IMR-90 (cell line): ENCODE results near the gene RPS8. TPM values are rescaled to one million over a fixed set of nuclear protein-coding genes. Genes with fewer than 3 reads are reported as not detected.

Experiments
- ATAC-seq: fragments of 200-7000 bp; cut with Tn5 transposase; 2 replicates; pipeline ENCODE4 v1.9.1; 2020; ENCODE audit warnings: low read depth, mild to moderate bottlenecking, moderate library complexity
- BruUV-seq: library from RNA; stranded (reverse); fragments of 400-500 nt; replicated peaks from 2 replicates; lab custom pipeline; 2021; lab: Mats Ljungman, UMichigan
- CTCF ChIA-PET: fragments of 300-600 bp; formaldehyde crosslinking; extraction: SDS; loops from one replicate; lab custom pipeline; 2021; ENCODE audit warnings: antibody characterized with exemption; lab: Yijun Ruan, JAX
- POLR2A ChIA-PET: fragments of 300-600 bp; sonication (Branson Sonifier 250); formaldehyde crosslinking; loops from one replicate; lab custom pipeline; 2022; ENCODE audit warnings: antibody characterized with exemption; ENCODE audit not compliant: unreplicated experiment; lab: Charles Lee
- DNase-seq: peaks from one replicate; pipeline ENCODE4 v3.0.0; 2013
- H2AFZ ChIP-seq: replicated peaks from 2 replicates; pipeline ENCODE3; 2013; ENCODE audit warnings: low read length, mild to moderate bottlenecking; ENCODE audit not compliant: poor library complexity
- H2AK5ac ChIP-seq: 2 replicates; pipeline ENCODE4 v1.6.1; 2013; ENCODE audit warnings: low read depth, low read length, inconsistent platforms
- H2AK9ac ChIP-seq: replicated peaks from 2 replicates; pipeline ENCODE3; 2013; ENCODE audit warnings: mild to moderate bottlenecking, low read depth, low read length, moderate library complexity; ENCODE audit not compliant: poor library complexity
- H2BK120ac ChIP-seq: 2 replicates; pipeline ENCODE4 v1.6.1; 2013; ENCODE audit warnings: low read depth, low read length, inconsistent platforms
- H2BK15ac ChIP-seq: 3 replicates; pipeline ENCODE4 v1.6.1; 2013; ENCODE audit warnings: low read depth, low read length, inconsistent platforms
- H2BK20ac ChIP-seq: 2 replicates; pipeline ENCODE4 v1.6.1; 2013; ENCODE audit warnings: low read depth, mild to moderate bottlenecking, inconsistent platforms, low read length, moderate library complexity
- H2BK5ac ChIP-seq: 2 replicates; pipeline ENCODE4 v1.6.1; 2013; ENCODE audit warnings: mild to moderate bottlenecking, low read depth, low read length, inconsistent platforms; ENCODE audit not compliant: poor library complexity, severe bottlenecking
- H3K14ac ChIP-seq: replicated peaks from 2 replicates; pipeline ENCODE4 v1.6.1; 2013; ENCODE audit warnings: low read depth, low read length, inconsistent platforms
- H3K18ac ChIP-seq: 2 replicates; pipeline ENCODE4 v1.6.1; 2013; ENCODE audit warnings: low read depth, low read length, control low read depth
- H3K23ac ChIP-seq: 2 replicates; pipeline ENCODE4 v1.6.1; 2013; ENCODE audit warnings: low read depth, low read length, inconsistent platforms
- H3K27ac ChIP-seq: 2 replicates; pipeline ENCODE4 v1.5.1; 2013; ENCODE audit warnings: mild to moderate bottlenecking, control low read depth, low read length; ENCODE audit not compliant: insufficient read depth
- H3K27me3 ChIP-seq: 2 replicates; pipeline ENCODE4 v1.6.1; 2013; ENCODE audit warnings: low read length; ENCODE audit not compliant: control insufficient read depth, insufficient read depth
- H3K36me3 ChIP-seq: 2 replicates; pipeline ENCODE4 v1.6.1; 2013; ENCODE audit warnings: low read length, mixed read lengths; ENCODE audit not compliant: control insufficient read depth, insufficient read depth
- H3K4ac ChIP-seq: 2 replicates; pipeline ENCODE4 v1.6.1; 2013; ENCODE audit warnings: low read depth, low read length, inconsistent platforms
- H3K4me1 ChIP-seq: 2 replicates; pipeline ENCODE4 v1.6.1; 2013; ENCODE audit warnings: low read length, mixed read lengths; ENCODE audit not compliant: control insufficient read depth, insufficient read depth
- H3K4me2 ChIP-seq: 2 replicates; pipeline ENCODE4 v1.6.1; 2013; ENCODE audit warnings: low read depth, mild to moderate bottlenecking, control low read depth, low read length, moderate library complexity
- H3K4me3 ChIP-seq: 2 replicates; pipeline ENCODE4 v1.5.1; 2013; ENCODE audit warnings: low read depth, mild to moderate bottlenecking, control low read depth, low read length, moderate library complexity; ENCODE audit not compliant: insufficient read depth
- H3K56ac ChIP-seq: 2 replicates; pipeline ENCODE4 v1.6.1; 2013; ENCODE audit warnings: low read length, inconsistent platforms; ENCODE audit not compliant: insufficient read depth; ENCODE audit errors: extremely low read depth
- H3K79me1 ChIP-seq, 2 experiments: 2 replicates each; pipeline ENCODE4 v1.6.1; 2013; ENCODE audit warnings: low read length in 2 of 2, inconsistent platforms in 1 of 2, low read depth in 1 of 2
- H3K9ac ChIP-seq: 2 replicates; pipeline ENCODE4 v1.6.1; 2013; ENCODE audit warnings: low read depth, low read length, control low read depth
- H3K9me1 ChIP-seq: 2 replicates; pipeline ENCODE4 v1.6.1; 2013; ENCODE audit warnings: low read length, inconsistent platforms; ENCODE audit not compliant: insufficient read depth
- H3K9me3 ChIP-seq: 2 replicates; pipeline ENCODE4 v1.6.1; 2013; ENCODE audit warnings: low read length; ENCODE audit not compliant: control insufficient read depth, insufficient read depth
- H4K20me1 ChIP-seq: 2 replicates; pipeline ENCODE4 v1.6.1; 2013; ENCODE audit warnings: low read length, inconsistent platforms; ENCODE audit not compliant: insufficient read depth
- H4K5ac ChIP-seq: 2 replicates; pipeline ENCODE4 v1.6.1; 2013; ENCODE audit warnings: mild to moderate bottlenecking, low read depth, low read length, control low read depth
- H4K8ac ChIP-seq, 2 experiments: 2 replicates each; pipeline ENCODE4 v1.6.1; 2013; ENCODE audit warnings: low read depth in 2 of 2, low read length in 2 of 2, control low read depth in 1 of 2, inconsistent platforms in 1 of 2
- H4K91ac ChIP-seq: 2 replicates; pipeline ENCODE4 v1.6.1; 2013; ENCODE audit warnings: low read depth, low read length, inconsistent platforms; ENCODE audit not compliant: insufficient read depth
- CHD1 ChIP-seq: IDR thresholded peaks from 2 replicates; pipeline ENCODE4 v1.6.1; 2012; ENCODE audit warnings: low read depth, low read length, improper control_type of control experiment
- CTCF ChIP-seq: conservative IDR thresholded peaks from 2 replicates; pipeline ENCODE4 v1.5.1; 2012; ENCODE audit warnings: mild to moderate bottlenecking, low read depth, low read length, improper control_type of control experiment
- MAFK ChIP-seq: IDR thresholded peaks from 2 replicates; pipeline ENCODE4 v1.6.1; 2012; ENCODE audit warnings: low read depth, low read length, improper control_type of control experiment
- NFE2L2 ChIP-seq: fragments of 150-350 bp; IDR thresholded peaks from 2 replicates; pipeline ENCODE4 v1.6.1; 2016; ENCODE audit warnings: low read depth, mild to moderate bottlenecking, low read length
- RCOR1 ChIP-seq: IDR thresholded peaks from 2 replicates; pipeline ENCODE4 v1.6.1; 2012; ENCODE audit warnings: mild to moderate bottlenecking, low read length, improper control_type of control experiment; ENCODE audit not compliant: insufficient replicate concordance
- USF2 ChIP-seq: fragments of 150-350 bp; IDR thresholded peaks from 2 replicates; pipeline ENCODE4 v1.6.1; 2017; ENCODE audit warnings: mild to moderate bottlenecking, antibody characterized with exemption, low read length, low read depth
- WGBS, 2 experiments: methylation state at CpG; one replicate each; pipeline versions ENCODE4 v1.1.5 to v1.1.7; 2013; ENCODE audit warnings: missing lambda C conversion rate in 2 of 2; ENCODE audit not compliant: insufficient read length in 1 of 2; ENCODE audit errors: extremely low coverage in 2 of 2; 5-methylcytosine and 5-hydroxymethylcytosine counted together
- dilution Hi-C: fragments of 300-500 bp; cut with HindIII; formaldehyde crosslinking; loops from one replicate; pipeline ENCODE4 v1.14.3; 2018; ENCODE audit warnings: low sequenced_read_pairs; ENCODE audit not compliant: unreplicated experiment
- in situ Hi-C: fragments of 300-500 bp; cut with MboI; formaldehyde crosslinking; loops from 3 replicates; pipeline ENCODE4 v1.14.3; 2019; ENCODE audit warnings: low sequenced_read_pairs, inconsistent platforms, mixed read lengths
- intact Hi-C: fragments of 100-400 bp; cut with micrococcal nuclease; formaldehyde crosslinking; loops from 2 replicates; pipeline ENCODE4 v1.10.0; 2022
- polyA plus RNA-seq, 3 experiments: library from polyadenylated mRNA; depleted of rRNA; stranded (reverse); fragments of >200 nt; gene quantifications; 2 replicates each; pipeline ENCODE4 v1.2.3, GENCODE V29; 2012; ENCODE audit warnings: low replicate concordance in 1 of 3
- total RNA-seq: library from RNA; depleted of rRNA; stranded (reverse); fragments of >200 nt; gene quantifications from 2 replicates; pipeline ENCODE4 v1.2.3, GENCODE V29; 2012

The RPS8 gene
- total and polyA plus RNA-seq, 2 of the 4 experiments (the other 2 are of a cell fraction) = 2,171 to 2,255 TPM

DNA sequence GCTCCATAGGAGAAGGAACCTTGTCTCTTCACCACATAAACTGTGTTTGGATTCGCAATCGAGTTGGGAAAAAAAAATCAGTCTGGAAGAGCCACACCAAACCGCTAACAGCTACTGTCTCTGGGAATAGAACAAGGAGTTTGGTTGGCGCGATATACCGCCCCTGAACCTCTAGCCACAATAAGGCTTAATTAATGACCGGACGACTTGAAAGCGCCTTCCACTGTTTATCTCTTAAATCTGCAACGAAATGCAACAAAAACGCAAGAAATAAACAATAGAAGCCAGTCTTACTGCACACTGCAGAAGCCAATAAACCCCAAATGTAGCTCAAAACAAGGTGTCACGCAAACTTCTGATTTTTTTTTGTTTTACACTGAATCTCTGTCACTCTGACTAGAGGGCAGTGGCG is 43.9 kb downstream of the RPS8 start:
- Histone ChIP-seq H3K36me3 (no peaks in the 10 kb centered on the region), H3K23ac (peak overlapping the region; percentile 58; the same call in 1 of the 2 replicates), H2BK120ac (peak overlapping the region; percentile 44; the same call in 1 of the 2 replicates), H3K4me2 (peak overlapping the region; percentile 96), H3K27me3 (no peaks in the 10 kb centered on the region), H4K5ac (peak overlapping the region; percentile 1; the same call in 1 of the 2 replicates), H3K27ac (peak overlapping the region; percentile 62), H2AK9ac (peak overlapping the region; percentile 94), H3K9me3 (no peaks in the 10 kb centered on the region), H2BK15ac (no peak overlapping the region), H2BK5ac (peak overlapping the region; percentile 99), H2BK20ac (0 out of 2 replicates have a peak overlapping the region, but pooled peaks have one; percentile 8), H3K4me3 (peak overlapping the region; percentile 42; the same call in 1 of the 2 replicates), H3K4ac (peak overlapping the region; percentile 65), H3K9ac (peak overlapping the region; percentile 37; the same call in 1 of the 2 replicates), H3K14ac (peak overlapping the region; percentile 11), H3K79me1 (peaks cover 2 to 4% of the 10 kb centered on the region in 2 experiments; a peak in 1 of 4 replicates), H3K18ac (peak overlapping the region; percentile 5; the same call in 1 of the 2 replicates), H4K20me1 (peaks cover 8% of the 10 kb centered on the region; the same call in 1 of the 2 replicates), H2AFZ (peak overlapping the region; percentile 81), H3K9me1 (peaks cover 3% of the 10 kb centered on the region; the same call in 1 of the 2 replicates), H4K8ac (peak overlapping the region in 1 of 2 experiments; percentile 75; a peak in 1 of 4 replicates), H2AK5ac (peak overlapping the region; percentile 87; the same call in 1 of the 2 replicates), H3K56ac (peak overlapping the region; percentile 66), H3K4me1 (peaks cover 7% of the 10 kb centered on the region), H4K91ac (peak overlapping the region; percentile 50)
- WGBS, 2 experiments = 0% methylated on average over 3 of the region's 13 CpGs; no CpG with 5 or more reads in 1 of the 2 experiments
- no peak for DNase-seq
- BruUV-seq = no TSS peak
- ATAC-seq = peak; percentile 34
- CTCF ChIA-PET = interaction anchor here (0.6 to 1.9 kb wide), 4 partner anchors 8 to 25 kb away, joined by 3 to 8 read pairs (median 4); partner anchors contain the start of gene PLK3
- intact Hi-C loops (loop anchor here (2.0 kb wide), 1 partner anchor 20 kb away; no protein-coding TSS in a partner anchor), in situ Hi-C loops (no loop called here), dilution Hi-C loops (no loop called here)
- TF ChIP-seq MAFK = no peak
- TF ChIP-seq CTCF = no peak
- no peak for TF ChIP-seq RCOR1
- TF ChIP-seq CHD1 = no peak
- no peak for TF ChIP-seq NFE2L2
- TF ChIP-seq USF2 = no peak
- POLR2A ChIA-PET = interaction anchor here (0.6 to 3.2 kb wide), 18 partner anchors 11 to 1173 kb away, joined by 3 to 30 read pairs (median 4); partner anchors contain the start of genes BTBD19, DYNLT4, HECTD3 and PLK3
